Kidney epithelial cell (primary cell): ENCODE measurements around the gene GRM8. TPM values are rescaled to one million over a fixed set of nuclear protein-coding genes. Genes with fewer than 3 reads are reported as not detected.

Source experiments
- DNase-seq: peaks from one replicate; pipeline ENCODE4 v3.0.0-alpha.2; 2010; ENCODE audit warnings: low read depth
- H3K27me3 ChIP-seq: 2 replicates; pipeline ENCODE4 v1.6.0; 2011; ENCODE audit warnings: low read length; ENCODE audit not compliant: control insufficient read depth, insufficient read depth
- H3K36me3 ChIP-seq: 2 replicates; pipeline ENCODE4 v1.5.1; 2011; ENCODE audit warnings: low read length; ENCODE audit not compliant: control insufficient read depth, insufficient read depth
- H3K4me3 ChIP-seq: 2 replicates; pipeline ENCODE4 v1.5.1; 2011; ENCODE audit warnings: low read depth, mild to moderate bottlenecking, control low read depth, low read length
- total RNA-seq: library from RNA; depleted of rRNA; stranded (reverse); fragments of >200 nt; gene quantifications from 2 replicates; pipeline ENCODE4 v1.2.3, GENCODE V29; 2015
- TF ChIP-seq, protein P1 (sequence below): IDR thresholded peaks from 2 replicates; pipeline ENCODE4 v1.5.1; 2011; ENCODE audit warnings: mild to moderate bottlenecking, moderate library complexity, low read length, control low read depth, inconsistent platforms; ENCODE audit not compliant: insufficient read depth, poor library complexity, severe bottlenecking

Gene GRM8
- total RNA-seq, 1 donor from 2014 or later = 0.17 TPM

DNA sequence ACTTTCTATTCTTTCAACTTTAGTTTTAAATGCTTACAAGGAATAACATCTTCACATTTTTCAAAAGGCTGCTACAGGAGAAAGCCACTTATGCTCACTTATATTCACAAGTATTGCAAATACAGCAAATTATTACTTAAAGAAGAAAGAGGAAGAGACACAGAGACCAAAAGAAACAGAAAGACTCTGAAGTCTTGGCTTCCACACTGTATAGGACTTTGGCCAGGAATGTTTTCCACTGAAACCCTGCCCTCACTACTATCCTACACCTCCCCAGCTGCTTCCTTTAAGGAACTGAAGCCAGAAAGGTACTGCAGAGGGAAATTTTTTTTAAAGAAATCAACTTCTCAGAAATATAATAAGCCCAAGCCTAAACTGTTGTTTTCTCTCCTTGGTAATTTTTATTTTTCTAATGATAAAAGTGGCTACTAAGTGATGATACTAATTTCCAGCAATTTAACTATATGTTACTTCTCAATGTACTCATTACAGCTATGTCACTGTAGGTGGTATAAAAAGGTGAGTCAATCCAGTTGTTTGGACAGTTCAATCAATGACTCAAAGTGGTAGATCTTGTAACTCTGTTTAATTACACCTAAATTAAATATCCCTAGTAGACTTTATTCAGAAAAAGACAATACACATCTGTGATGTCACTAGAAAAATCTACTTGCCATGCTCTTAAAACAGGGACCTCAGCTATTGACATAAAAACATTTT, 231.6 kb downstream of the GRM8 start:
- TF ChIP-seq, protein P1, sequence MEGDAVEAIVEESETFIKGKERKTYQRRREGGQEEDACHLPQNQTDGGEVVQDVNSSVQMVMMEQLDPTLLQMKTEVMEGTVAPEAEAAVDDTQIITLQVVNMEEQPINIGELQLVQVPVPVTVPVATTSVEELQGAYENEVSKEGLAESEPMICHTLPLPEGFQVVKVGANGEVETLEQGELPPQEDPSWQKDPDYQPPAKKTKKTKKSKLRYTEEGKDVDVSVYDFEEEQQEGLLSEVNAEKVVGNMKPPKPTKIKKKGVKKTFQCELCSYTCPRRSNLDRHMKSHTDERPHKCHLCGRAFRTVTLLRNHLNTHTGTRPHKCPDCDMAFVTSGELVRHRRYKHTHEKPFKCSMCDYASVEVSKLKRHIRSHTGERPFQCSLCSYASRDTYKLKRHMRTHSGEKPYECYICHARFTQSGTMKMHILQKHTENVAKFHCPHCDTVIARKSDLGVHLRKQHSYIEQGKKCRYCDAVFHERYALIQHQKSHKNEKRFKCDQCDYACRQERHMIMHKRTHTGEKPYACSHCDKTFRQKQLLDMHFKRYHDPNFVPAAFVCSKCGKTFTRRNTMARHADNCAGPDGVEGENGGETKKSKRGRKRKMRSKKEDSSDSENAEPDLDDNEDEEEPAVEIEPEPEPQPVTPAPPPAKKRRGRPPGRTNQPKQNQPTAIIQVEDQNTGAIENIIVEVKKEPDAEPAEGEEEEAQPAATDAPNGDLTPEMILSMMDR = no peak
- no peak for DNase-seq
- H3K36me3 ChIP-seq = no peaks in the 10 kb centered on the region
- H3K27me3 ChIP-seq = no peaks in the 10 kb centered on the region
- H3K4me3 ChIP-seq = no peak overlapping the region

DNA sequence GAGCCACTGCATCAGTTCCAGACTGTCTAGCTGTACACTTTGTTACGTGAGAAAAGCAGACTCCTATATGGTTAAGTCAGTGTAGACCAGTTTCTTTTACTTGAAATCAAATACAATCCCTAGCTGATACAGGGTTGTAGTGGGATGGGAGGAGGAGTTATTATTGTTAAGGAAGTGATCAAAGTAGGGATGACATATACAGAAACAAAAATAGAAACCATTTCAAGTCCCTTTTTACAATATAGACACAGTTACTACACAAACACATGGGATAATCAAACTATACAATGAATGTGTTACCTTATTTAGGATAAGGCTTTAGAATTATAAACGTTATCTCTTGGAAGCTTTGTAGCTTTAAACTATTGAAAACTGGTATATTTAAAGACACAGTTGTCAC, 233.9 kb downstream of the GRM8 start:
- no peaks in the 10 kb centered on the region for H3K27me3 ChIP-seq
- H3K36me3 ChIP-seq = no peaks in the 10 kb centered on the region
- no peak overlapping the region for H3K4me3 ChIP-seq
- no peak for DNase-seq
- TF ChIP-seq, protein P1 = no peak

DNA sequence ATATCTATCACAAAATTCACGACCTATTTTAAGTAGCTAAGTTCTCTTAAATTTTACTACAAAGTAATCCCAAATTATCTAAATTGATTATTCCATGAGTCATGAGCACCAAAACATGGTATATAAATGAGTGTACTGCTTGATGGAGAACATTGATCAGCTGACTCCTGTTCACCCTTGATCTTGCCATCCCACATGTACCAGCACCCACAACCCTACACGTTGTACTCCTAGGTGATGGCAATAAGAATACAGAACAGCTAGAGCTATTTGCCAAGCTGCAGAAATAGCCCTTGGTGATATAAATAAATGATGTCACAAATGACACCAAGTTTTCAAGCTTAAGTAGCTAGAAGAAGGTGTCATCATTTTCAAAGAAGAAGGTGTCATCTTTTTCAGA, 235.5 kb downstream of the GRM8 start:
- Histone ChIP-seq H3K27me3 (no peaks in the 10 kb centered on the region), H3K36me3 (no peaks in the 10 kb centered on the region), H3K4me3 (no peak overlapping the region)
- no peak for DNase-seq
- TF ChIP-seq, protein P1 = no peak

DNA sequence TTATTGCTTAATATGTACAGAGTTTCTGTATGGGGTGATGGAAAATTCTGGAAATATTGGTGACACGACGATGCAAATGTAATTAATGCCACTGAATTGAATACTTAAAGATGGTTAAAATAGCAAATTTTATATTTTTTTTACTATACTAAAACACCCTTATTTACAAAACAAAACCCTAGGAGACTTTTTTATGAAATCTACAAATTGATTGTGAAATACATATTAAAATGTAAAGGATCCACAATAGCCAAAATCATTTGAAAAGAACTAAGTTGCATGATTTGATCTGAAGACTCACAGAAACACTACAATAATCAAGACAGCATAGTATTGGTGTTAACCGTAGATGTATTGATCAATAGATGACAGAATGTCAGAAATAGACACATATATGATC, 252.0 kb downstream of the GRM8 start:
- TF ChIP-seq, protein P1 = no peak
- DNase-seq = no peak
- no peaks in the 10 kb centered on the region for H3K36me3 ChIP-seq
- no peak overlapping the region for H3K4me3 ChIP-seq
- no peaks in the 10 kb centered on the region for H3K27me3 ChIP-seq

DNA sequence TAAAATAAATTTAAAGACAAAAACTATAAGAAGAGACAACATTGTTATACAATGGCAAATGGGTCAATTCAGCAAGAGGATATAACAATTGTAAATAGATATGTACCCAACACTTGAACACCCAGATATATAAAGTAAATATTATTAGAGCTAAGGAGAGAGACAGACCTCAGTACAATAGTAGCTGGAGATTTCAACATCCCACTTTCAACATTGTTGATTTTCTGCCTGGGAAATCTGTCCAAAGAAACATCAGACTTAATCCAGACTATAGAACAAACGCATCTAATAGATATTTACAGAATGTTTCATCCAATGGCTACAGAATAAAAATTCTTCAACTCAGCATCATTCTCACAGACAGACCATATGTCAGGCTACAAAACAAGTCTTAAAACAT, 256.1 kb downstream of the GRM8 start:
- DNase-seq = no peak
- TF ChIP-seq, protein P1 = no peak
- Histone ChIP-seq H3K4me3 (no peak overlapping the region), H3K27me3 (no peaks in the 10 kb centered on the region), H3K36me3 (no peaks in the 10 kb centered on the region)

DNA sequence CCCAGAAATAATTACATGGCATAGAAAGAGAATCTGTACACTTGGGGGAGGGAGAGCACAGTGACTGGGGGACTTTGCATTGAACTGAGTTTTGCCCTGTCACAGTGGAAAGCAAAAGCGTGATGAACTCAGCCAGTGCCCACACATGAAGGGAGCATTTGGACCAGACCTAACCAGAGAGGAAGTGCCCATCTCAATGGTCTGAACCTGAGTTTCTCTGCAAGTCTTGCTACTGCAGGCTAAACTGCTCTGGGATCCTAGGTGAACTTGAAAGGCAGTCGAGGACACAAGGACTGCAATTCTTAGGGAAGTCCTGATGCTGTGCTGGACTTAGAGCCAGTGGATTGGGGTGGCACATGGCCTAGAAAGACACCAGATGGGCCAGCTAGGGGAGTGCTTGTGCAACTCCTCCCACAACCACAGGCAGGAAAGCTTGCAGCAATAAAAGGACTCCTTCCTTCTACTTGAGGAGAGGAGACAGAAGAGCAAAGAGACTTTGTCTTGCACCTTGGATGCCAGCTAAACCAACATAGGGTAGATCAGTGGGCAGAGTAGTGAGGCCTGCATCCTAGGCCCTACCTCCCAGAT, 259.0 kb downstream of the GRM8 start:
- Histone ChIP-seq H3K36me3 (no peaks in the 10 kb centered on the region), H3K27me3 (no peaks in the 10 kb centered on the region), H3K4me3 (no peak overlapping the region)
- no peak for DNase-seq
- TF ChIP-seq, protein P1 = no peak
